Muscle of leg (tissue), 16 donors: Measurements from ENCODE around the gene MMAB. TPM values are rescaled to one million over a fixed set of nuclear protein-coding genes. Genes with fewer than 3 reads are reported as not detected.
A peak's percentile ranks its signal among the peaks of the same experiment; 100 is the strongest.

Experiments
- DNase-seq: peaks from one replicate; pipeline ENCODE4 v3.0.0; 2013
- H3K27ac ChIP-seq: one replicate; pipeline ENCODE4 v1.5.1; 2013; ENCODE audit warnings: mild to moderate bottlenecking, low read length, control low read depth
- H3K27me3 ChIP-seq: one replicate; pipeline ENCODE4 v1.6.1; 2013; ENCODE audit warnings: low read length; ENCODE audit not compliant: control insufficient read depth, insufficient read depth
- H3K36me3 ChIP-seq: one replicate; pipeline ENCODE4 v1.6.1; 2013; ENCODE audit warnings: low read length; ENCODE audit not compliant: control insufficient read depth, insufficient read depth
- H3K4me1 ChIP-seq: one replicate; pipeline ENCODE4 v1.6.1; 2013; ENCODE audit warnings: low read length; ENCODE audit not compliant: control insufficient read depth, insufficient read depth
- H3K4me3 ChIP-seq: one replicate; pipeline ENCODE4 v1.5.1; 2013; ENCODE audit warnings: low read length, control low read depth
- H3K9me3 ChIP-seq: replicated peaks from 2 replicates; pipeline ENCODE4 v1.6.1; 2013; ENCODE audit warnings: low read depth, low read length; ENCODE audit not compliant: control insufficient read depth
- WGBS: methylation state at CpG from one replicate; pipeline ENCODE4 v1.1.5; 2013; ENCODE audit warnings: missing lambda C conversion rate; ENCODE audit not compliant: insufficient coverage; 5-methylcytosine and 5-hydroxymethylcytosine counted together
- long read RNA-seq, 11 donors: transcript quantifications; one replicate each; lab custom pipeline, GENCODE V29; 2026
- polyA plus RNA-seq, 8 donors: library from polyadenylated mRNA; unstranded; fragments of 120-200 nt; gene quantifications; one replicate each; pipeline versions ENCODE4 v1.2.1 to v1.2.3, GENCODE V29; 2013; ENCODE audit warnings: inconsistent platforms in 1 of 8, low replicate concordance in 1 of 8; ENCODE audit not compliant: insufficient read length in 8 of 8, insufficient read depth in 1 of 8
- total RNA-seq: library from RNA; stranded (reverse); fragments of 120-200 nt; gene quantifications from one replicate; pipeline ENCODE4 v1.2.4, GENCODE V29; 2013

The MMAB gene
- 36.4 TPM for total RNA-seq
- 10 to 100 TPM; 23.1 to 33.0 (median 28.2) TPM for polyA plus RNA-seq
- long read RNA-seq, donor 1, full-length matches to known transcripts: 3 of 3 reads
- long read RNA-seq, donor 1, partial matches to known transcripts: 0 of 3 reads
- long read RNA-seq, donor 1, other reads (novel, unspliced or antisense): 0 of 3 reads
- long read RNA-seq, donor 2, full-length matches to known transcripts: 2 of 2 reads
- long read RNA-seq, donor 2, partial matches to known transcripts: 0 of 2 reads
- long read RNA-seq, donor 2, other reads (novel, unspliced or antisense): 0 of 2 reads
- long read RNA-seq, donor 3, full-length matches to known transcripts: 8 of 29 reads
- long read RNA-seq, donor 3, partial matches to known transcripts: 16 of 29 reads
- long read RNA-seq, donor 3, other reads (novel, unspliced or antisense): 5 of 29 reads
- long read RNA-seq, donor 4, full-length matches to known transcripts: 3 of 3 reads
- long read RNA-seq, donor 4, partial matches to known transcripts: 0 of 3 reads
- long read RNA-seq, donor 4, other reads (novel, unspliced or antisense): 0 of 3 reads
- long read RNA-seq, donor 5, full-length matches to known transcripts: 15 of 15 reads
- long read RNA-seq, donor 5, partial matches to known transcripts: 0 of 15 reads
- long read RNA-seq, donor 5, other reads (novel, unspliced or antisense): 0 of 15 reads
- long read RNA-seq, donor 6, full-length matches to known transcripts: 17 of 17 reads
- long read RNA-seq, donor 6, partial matches to known transcripts: 0 of 17 reads
- long read RNA-seq, donor 6, other reads (novel, unspliced or antisense): 0 of 17 reads
- long read RNA-seq, donor 7, full-length matches to known transcripts: 14 of 14 reads
- long read RNA-seq, donor 7, partial matches to known transcripts: 0 of 14 reads
- long read RNA-seq, donor 7, other reads (novel, unspliced or antisense): 0 of 14 reads
- long read RNA-seq, donor 8, full-length matches to known transcripts: 9 of 9 reads
- long read RNA-seq, donor 8, partial matches to known transcripts: 0 of 9 reads
- long read RNA-seq, donor 8, other reads (novel, unspliced or antisense): 0 of 9 reads
- long read RNA-seq, donor 9, full-length matches to known transcripts: 10 of 10 reads
- long read RNA-seq, donor 9, partial matches to known transcripts: 0 of 10 reads
- long read RNA-seq, donor 9, other reads (novel, unspliced or antisense): 0 of 10 reads
- long read RNA-seq, donor 10, full-length matches to known transcripts: 9 of 16 reads
- long read RNA-seq, donor 10, partial matches to known transcripts: 7 of 16 reads
- long read RNA-seq, donor 10, other reads (novel, unspliced or antisense): 0 of 16 reads
- long read RNA-seq, donor 11, full-length matches to known transcripts: 6 of 26 reads
- long read RNA-seq, donor 11, partial matches to known transcripts: 13 of 26 reads
- long read RNA-seq, donor 11, other reads (novel, unspliced or antisense): 7 of 26 reads

- Histone ChIP-seq H3K4me1 (peaks cover 17% of the 10 kb centered on the region), H3K36me3 (peaks cover 43% of the 10 kb centered on the region), H3K27me3 (no peaks in the 10 kb centered on the region), H3K9me3 (no peaks in the 10 kb centered on the region), H3K4me3 (peak within 1 kb of the TSS; percentile 89), H3K27ac (peak within 1 kb of the TSS; percentile 83)
- DNase-seq: peak; percentile 100
- under 1% methylated on average over 71 of the region's 74 CpGs for WGBS
Measured at GRCh38 chr12:109573029-109573913, at the start of gene MMAB, which contains the start of gene MVK. Gene MMAB, minus strand, starts transcription at chr12:109573504. Its CDS starts 24 bp downstream, at chr12:109573480. Gene MVK, plus strand, starts transcription at chr12:109573794. Its CDS starts 1,029 bp downstream, at chr12:109574823.

GRCh38 chr12:109621901-109622364, 48.6 kb upstream of the MMAB start:
- Histone ChIP-seq H3K27me3 (peaks cover 19% of the 10 kb centered on the region), H3K9me3 (no peaks in the 10 kb centered on the region), H3K27ac (no peak overlapping the region), H3K4me3 (no peak overlapping the region), H3K4me1 (peaks cover 10% of the 10 kb centered on the region), H3K36me3 (no peaks in the 10 kb centered on the region)
- WGBS: 25% methylated on average over 6 of the region's 22 CpGs
- DNase-seq: no peak

- no peaks in the 10 kb centered on the region for H3K36me3 ChIP-seq
- H3K9me3 ChIP-seq: no peaks in the 10 kb centered on the region
- no peak overlapping the region for H3K4me3 ChIP-seq
- DNase-seq: peak; percentile 56
- no peak overlapping the region for H3K27ac ChIP-seq
- H3K27me3 ChIP-seq: peaks cover 25% of the 10 kb centered on the region
- WGBS: no CpG with 5 or more reads among the region's 1 CpG
- peaks cover 10% of the 10 kb centered on the region for H3K4me1 ChIP-seq
Measured at GRCh38 chr12:109621211-109621694, 47.9 kb upstream of the MMAB start.

GRCh38 chr12:109619002-109619604, 45.8 kb upstream of the MMAB start:
- H3K9me3 ChIP-seq: no peaks in the 10 kb centered on the region
- peaks cover 41% of the 10 kb centered on the region for H3K27me3 ChIP-seq
- peaks cover 10% of the 10 kb centered on the region for H3K4me1 ChIP-seq
- H3K4me3 ChIP-seq: no peak overlapping the region
- no peaks in the 10 kb centered on the region for H3K36me3 ChIP-seq
- no peak overlapping the region for H3K27ac ChIP-seq
- no peak for DNase-seq
- WGBS: 83% methylated on average over 7 of the region's 8 CpGs

GRCh38 chr12:109618082-109618481, 44.8 kb upstream of the MMAB start:
- no peak for DNase-seq
- Histone ChIP-seq H3K27me3 (peaks cover 48% of the 10 kb centered on the region), H3K27ac (no peak overlapping the region), H3K9me3 (no peaks in the 10 kb centered on the region), H3K4me1 (peaks cover 10% of the 10 kb centered on the region), H3K36me3 (no peaks in the 10 kb centered on the region), H3K4me3 (no peak overlapping the region)
- WGBS: 44% methylated on average over 3 of the region's 5 CpGs

- H3K4me1 ChIP-seq: peaks cover 8% of the 10 kb centered on the region
- H3K27ac ChIP-seq: no peak overlapping the region
- H3K9me3 ChIP-seq: no peaks in the 10 kb centered on the region
- H3K36me3 ChIP-seq: no peaks in the 10 kb centered on the region
- 74% methylated on average over 5 of the region's 10 CpGs for WGBS
- H3K4me3 ChIP-seq: no peak overlapping the region
- no peak for DNase-seq
- peaks cover 52% of the 10 kb centered on the region for H3K27me3 ChIP-seq
Measured at GRCh38 chr12:109617491-109617890, 44.2 kb upstream of the MMAB start.

- Histone ChIP-seq H3K27ac (no peak overlapping the region), H3K4me1 (no peaks in the 10 kb centered on the region), H3K27me3 (peaks cover 55% of the 10 kb centered on the region), H3K9me3 (no peaks in the 10 kb centered on the region), H3K4me3 (no peak overlapping the region), H3K36me3 (no peaks in the 10 kb centered on the region)
- WGBS: 30% methylated on average over 6 of the region's 14 CpGs
- no peak for DNase-seq
Measured at GRCh38 chr12:109615556-109616229, 42.4 kb upstream of the MMAB start.
